HEK293 (cell line): ENCODE measurements around the gene CYP2D6.
"Not testable (repeated sequence)": the region's sequence is repeated elsewhere in the genome, so short reads cannot be mapped to it uniquely, and the experiment has no call there.

Source experiments
- CTCF ChIA-PET: fragments of 350-600 bp; formaldehyde crosslinking; extraction: SDS; loops from one replicate; lab custom pipeline; 2021; ENCODE audit warnings: antibody characterized with exemption; lab: Yijun Ruan, JAX
- POLR2A ChIA-PET: fragments of 300-600 bp; formaldehyde crosslinking; extraction: SDS; loops from one replicate; lab custom pipeline; 2020; ENCODE audit warnings: antibody characterized with exemption, inconsistent platforms; lab: Yijun Ruan, JAX
- H3K27ac ChIP-seq: fragments of 200-500 bp; sonication (Bioruptor generic); 2 replicates; pipeline ENCODE4 v1.5.1; 2014; ENCODE audit warnings: low read depth, low read length, control low read depth, inconsistent platforms; ENCODE audit errors: extremely low read depth
- H3K36me3 ChIP-seq, 2 experiments: fragments of 200-500 bp in 1 of 2; sonication (Bioruptor generic) in 1 of 2; 1 replicate in 1 of 2; 2 replicates in 1 of 2; pipeline ENCODE4 v1.5.1; 2014 to 2017; ENCODE audit warnings: inconsistent platforms in 2 of 2, low read length in 2 of 2; ENCODE audit not compliant: control insufficient read depth in 2 of 2, insufficient read depth in 1 of 2
- H3K4me1 ChIP-seq: fragments of 200-500 bp; sonication (Bioruptor generic); 2 replicates; pipeline ENCODE4 v1.5.1; 2014; ENCODE audit warnings: mild to moderate bottlenecking, low read length, inconsistent platforms; ENCODE audit not compliant: control insufficient read depth, insufficient read depth
- H3K4me3 ChIP-seq: 2 replicates; pipeline ENCODE4 v1.5.1; 2011; ENCODE audit warnings: low read depth, mild to moderate bottlenecking, control low read depth, low read length, moderate library complexity
- H3K9me3 ChIP-seq: fragments of 200-500 bp; sonication (Bioruptor generic); 2 replicates; pipeline ENCODE4 v1.5.1; 2014; ENCODE audit warnings: low read depth, low read length, inconsistent platforms; ENCODE audit not compliant: control insufficient read depth, insufficient read depth
- KLF16 ChIP-seq: fragments of 450-650 bp; formaldehyde crosslinking; IDR thresholded peaks from 2 replicates; pipeline ENCODE4 v1.5.1; 2017; ENCODE audit warnings: missing biosample characterization, missing genetic modification characterization
- REST ChIP-seq: fragments of 450-650 bp; formaldehyde crosslinking; IDR thresholded peaks from 2 replicates; pipeline ENCODE4 v1.5.1; 2016; ENCODE audit warnings: missing biosample characterization, missing genetic modification characterization
- SETDB1 ChIP-seq: IDR thresholded peaks from one replicate; pipeline ENCODE4 v1.6.1; 2017; ENCODE audit warnings: mild to moderate bottlenecking, low read length, moderate library complexity, mixed read lengths; ENCODE audit not compliant: insufficient read length
- SP7 ChIP-seq: fragments of 450-650 bp; formaldehyde crosslinking; IDR thresholded peaks from 2 replicates; pipeline ENCODE4 v1.5.1; 2016; ENCODE audit warnings: missing biosample characterization, missing genetic modification characterization
- WT1 ChIP-seq: fragments of 450-650 bp; formaldehyde crosslinking; IDR thresholded peaks from 2 replicates; pipeline ENCODE4 v1.5.1; 2016; ENCODE audit warnings: missing biosample characterization, missing genetic modification characterization
- ZBTB1 ChIP-seq: fragments of 450-650 bp; formaldehyde crosslinking; IDR thresholded peaks from 2 replicates; pipeline ENCODE4 v1.5.1; 2016; ENCODE audit warnings: missing biosample characterization, missing genetic modification characterization
- ZNF112 ChIP-seq: fragments of 450-650 bp; formaldehyde crosslinking; IDR thresholded peaks from 2 replicates; pipeline ENCODE4 v1.5.0; 2017; ENCODE audit warnings: missing biosample characterization, missing genetic modification characterization
- ZNF114 ChIP-seq: fragments of 450-650 bp; formaldehyde crosslinking; IDR thresholded peaks from 2 replicates; pipeline ENCODE4 v1.5.0; 2017; ENCODE audit warnings: missing biosample characterization, missing genetic modification characterization
- ZNF37A ChIP-seq: fragments of 450-650 bp; IDR thresholded peaks from 2 replicates; pipeline ENCODE4 v1.5.1; 2018; ENCODE audit warnings: missing biosample characterization, missing genetic modification characterization
- ZNF501 ChIP-seq: fragments of 450-650 bp; formaldehyde crosslinking; IDR thresholded peaks from 2 replicates; pipeline ENCODE4 v1.5.1; 2016; ENCODE audit warnings: missing biosample characterization, missing genetic modification characterization
- ZNF585B ChIP-seq: fragments of 450-650 bp; formaldehyde crosslinking; IDR thresholded peaks from 2 replicates; pipeline ENCODE4 v1.5.1; 2016; ENCODE audit warnings: missing biosample characterization, missing genetic modification characterization
- ZNF654 ChIP-seq: fragments of 450-650 bp; formaldehyde crosslinking; IDR thresholded peaks from 2 replicates; pipeline ENCODE4 v1.5.1; 2016; ENCODE audit warnings: low read depth, missing biosample characterization, missing genetic modification characterization

The CYP2D6 gene

GRCh38 chr22:42116848-42117424 lies 13.7 kb downstream of the CYP2D6 start:
- no peaks in the 10 kb centered on the region for H3K9me3 ChIP-seq
- no peaks in the 10 kb centered on the region for H3K4me1 ChIP-seq
- no peak overlapping the region for H3K4me3 ChIP-seq
- TF ChIP-seq ZNF114 (tag by site-specific recombination): no peak
- TF ChIP-seq SP7 (tag by site-specific recombination): no peak
- no peak for TF ChIP-seq KLF16
- TF ChIP-seq REST (tag by site-specific recombination): no peak
- TF ChIP-seq ZBTB1 (tag by site-specific recombination): no peak
- no peak for TF ChIP-seq WT1 (tag by site-specific recombination)
- TF ChIP-seq ZNF37A (tag by site-specific recombination): no peak
- TF ChIP-seq ZNF585B (tag by site-specific recombination): no peak
- TF ChIP-seq ZNF501 (tag by site-specific recombination): no peak
- TF ChIP-seq, all 188 proteins: peak for 0
- ChIA-PET CTCF (interaction anchor here (0.5 to 2.9 kb wide), 6 partner anchors 27 to 419 kb away, joined by 3 to 10 read pairs (median 6); partner anchors contain the start of gene NDUFA6), POLR2A (no interaction called here)
- Histone ChIP-seq H3K36me3 (no peaks in the 10 kb centered on the region), H3K27ac (no peak overlapping the region)

- CTCF ChIA-PET: interaction anchor here (0.6 kb wide), 1 partner anchor 188 kb away, joined by 3 read pairs; no protein-coding TSS in a partner anchor
- POLR2A ChIA-PET, H3K9me3 ChIP-seq, H3K27ac ChIP-seq, H3K36me3 ChIP-seq, H3K4me3 ChIP-seq, H3K4me1 ChIP-seq: not testable (repeated sequence)
- peak; percentile 89 for TF ChIP-seq SETDB1
These were observed 15.2 kb downstream of the CYP2D6 start for GRCh38 chr22:42115420-42115830.

GRCh38 chr22:42114721-42115120 lies 15.9 kb downstream of the CYP2D6 start:
- CTCF ChIA-PET: interaction anchor here (0.6 kb wide), 1 partner anchor 187 kb away, joined by 3 read pairs; no protein-coding TSS in a partner anchor
- POLR2A ChIA-PET: no interaction called here
- Histone ChIP-seq H3K4me1 (no peaks in the 10 kb centered on the region), H3K36me3 (no peaks in the 10 kb centered on the region), H3K27ac (no peak overlapping the region), H3K9me3 (no peaks in the 10 kb centered on the region), H3K4me3 (no peak overlapping the region)
- TF ChIP-seq ZNF112 (no peak), ZNF654 (0 out of 2 replicates have a peak, but pooled peaks have one; percentile 11)

GRCh38 chr22:42112793-42113192 lies 17.8 kb downstream of the CYP2D6 start:
- H3K27ac ChIP-seq, POLR2A ChIA-PET, H3K4me3 ChIP-seq, H3K36me3 ChIP-seq, H3K4me1 ChIP-seq, H3K9me3 ChIP-seq: not testable (repeated sequence)
- TF ChIP-seq ZNF654: peak; percentile 18; the same call in 1 of the 2 replicates
- CTCF ChIA-PET: interaction anchor here (0.6 to 4.0 kb wide), 26 partner anchors 9 to 580 kb away, joined by 3 to 43 read pairs (median 4); partner anchors contain the start of genes CENPM and NDUFA6
